Chondrocyte (in vitro differentiated cells): ENCODE data around the gene IRX6. TPM values are rescaled to one million over a fixed set of nuclear protein-coding genes. Genes with fewer than 3 reads are reported as not detected.

Source experiments
- DNase-seq: peaks from one replicate; pipeline ENCODE4 v3.0.0; 2021; ENCODE audit warnings: mixed read lengths, low spot score
- H3K27ac Mint-ChIP-seq: one replicate; pipeline ENCODE4 v1.8.0; 2021; ENCODE audit warnings: mild to moderate bottlenecking, moderate library complexity, mixed read lengths; ENCODE audit not compliant: unreplicated experiment
- H3K27me3 Mint-ChIP-seq: 2 replicates; pipeline ENCODE4 v1.8.0; 2021; ENCODE audit warnings: low read depth, mixed read lengths
- H3K36me3 Mint-ChIP-seq: 2 replicates; pipeline ENCODE4 v1.8.0; 2021; ENCODE audit warnings: low read depth, mixed read lengths
- H3K4me1 Mint-ChIP-seq: 2 replicates; pipeline ENCODE4 v1.8.0; 2021; ENCODE audit warnings: low read depth, mild to moderate bottlenecking, mixed read lengths
- H3K4me3 Mint-ChIP-seq: one replicate; pipeline ENCODE4 v1.8.0; 2021; ENCODE audit warnings: mild to moderate bottlenecking, moderate library complexity, mixed read lengths; ENCODE audit not compliant: unreplicated experiment
- H3K9me3 Mint-ChIP-seq: 2 replicates; pipeline ENCODE4 v1.8.0; 2021; ENCODE audit warnings: low read depth, mixed read lengths
- CTCF ChIP-seq: fragments of 200-600 bp; sonication (generic); IDR thresholded peaks from 2 replicates; pipeline ENCODE4 v1.5.0; 2021; ENCODE audit warnings: antibody characterized with exemption, mild to moderate bottlenecking, moderate library complexity
- total RNA-seq: library from RNA; stranded (reverse); gene quantifications from 3 replicates; pipeline ENCODE4 v1.2.1, GENCODE V29; 2021

Gene IRX6
- total RNA-seq, 1 donor from 2014 or later, result not detected

GRCh38 chr16:55308973-55309372, 15.0 kb upstream of the IRX6 start:
- Mint-ChIP-seq H3K36me3 (no peaks in the 10 kb centered on the region), H3K4me3 (no peak overlapping the region), H3K4me1 (no peaks in the 10 kb centered on the region), H3K9me3 (peaks cover 8% of the 10 kb centered on the region), H3K27me3 (peaks cover 33% of the 10 kb centered on the region), H3K27ac (no peak overlapping the region)
- DNase-seq, result no peak
- TF ChIP-seq CTCF, result no peak

GRCh38 chr16:55322327-55322726, 1.7 kb upstream of the IRX6 start:
- no peak for DNase-seq
- Mint-ChIP-seq H3K4me1 (peaks cover 9% of the 10 kb centered on the region), H3K9me3 (no peaks in the 10 kb centered on the region), H3K36me3 (no peaks in the 10 kb centered on the region), H3K27me3 (peaks cover 55% of the 10 kb centered on the region), H3K27ac (no peak overlapping the region), H3K4me3 (no peak overlapping the region)
- no peak for TF ChIP-seq CTCF

- Mint-ChIP-seq H3K36me3 (no peaks in the 10 kb centered on the region), H3K27ac (no peak overlapping the region), H3K4me3 (peak overlapping the region; percentile 60), H3K27me3 (peaks cover 63% of the 10 kb centered on the region), H3K9me3 (no peaks in the 10 kb centered on the region), H3K4me1 (peaks cover 9% of the 10 kb centered on the region)
- DNase-seq, result no peak
- no peak for TF ChIP-seq CTCF
These were observed 479 bp downstream of the IRX6 start for GRCh38 chr16:55324285-55325079.

- DNase-seq, result no peak
- no peak overlapping the region for H3K4me3 Mint-ChIP-seq
- H3K4me1 Mint-ChIP-seq, result peaks cover 9% of the 10 kb centered on the region
- no peaks in the 10 kb centered on the region for H3K36me3 Mint-ChIP-seq
- H3K27ac Mint-ChIP-seq, result no peak overlapping the region
- H3K9me3 Mint-ChIP-seq, result no peaks in the 10 kb centered on the region
- H3K27me3 Mint-ChIP-seq, result peaks cover 66% of the 10 kb centered on the region
- no peak for TF ChIP-seq CTCF
These were observed 1.1 kb downstream of the IRX6 start for GRCh38 chr16:55325080-55325447.

- peaks cover 67% of the 10 kb centered on the region for H3K27me3 Mint-ChIP-seq
- TF ChIP-seq CTCF, result no peak
- H3K4me3 Mint-ChIP-seq, result no peak overlapping the region
- H3K27ac Mint-ChIP-seq, result peak overlapping the region; percentile 10
- DNase-seq, result no peak
- H3K4me1 Mint-ChIP-seq, result peaks cover 9% of the 10 kb centered on the region
- H3K9me3 Mint-ChIP-seq, result no peaks in the 10 kb centered on the region
- H3K36me3 Mint-ChIP-seq, result no peaks in the 10 kb centered on the region
These were observed 1.6 kb downstream of the IRX6 start for GRCh38 chr16:55325458-55326109.
